GM18508 (cell line): ENCODE measurements around the gene RSPO3.

Source experiments
- ATAC-seq: cut with Tn5 transposase; IDR thresholded peaks from one replicate; pipeline ENCODE4 v1.9.1; 2021; ENCODE audit warnings: moderate number of reproducible peaks; ENCODE audit not compliant: insufficient read depth, unreplicated experiment

Gene RSPO3

DNA sequence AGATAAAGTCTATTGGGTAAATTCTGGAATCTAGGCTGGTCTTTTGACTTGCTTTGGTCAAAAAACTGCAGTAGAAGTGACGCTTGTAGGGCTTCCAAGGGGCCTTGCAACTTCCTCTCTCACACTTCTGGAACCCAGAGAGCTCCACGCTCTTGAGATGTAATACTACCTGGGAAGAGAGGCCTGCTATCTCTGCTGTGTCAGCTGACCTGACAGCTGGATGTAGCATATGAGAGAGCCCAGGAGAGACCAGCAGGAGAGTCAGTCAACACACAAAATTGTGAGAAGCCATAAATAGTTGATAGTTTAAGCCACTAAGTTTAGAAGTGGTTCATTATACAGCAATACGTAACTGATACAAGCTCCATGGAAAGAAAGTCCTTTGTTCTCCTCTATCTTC lies 7.8 kb upstream of the RSPO3 start:
- no peak for ATAC-seq

DNA sequence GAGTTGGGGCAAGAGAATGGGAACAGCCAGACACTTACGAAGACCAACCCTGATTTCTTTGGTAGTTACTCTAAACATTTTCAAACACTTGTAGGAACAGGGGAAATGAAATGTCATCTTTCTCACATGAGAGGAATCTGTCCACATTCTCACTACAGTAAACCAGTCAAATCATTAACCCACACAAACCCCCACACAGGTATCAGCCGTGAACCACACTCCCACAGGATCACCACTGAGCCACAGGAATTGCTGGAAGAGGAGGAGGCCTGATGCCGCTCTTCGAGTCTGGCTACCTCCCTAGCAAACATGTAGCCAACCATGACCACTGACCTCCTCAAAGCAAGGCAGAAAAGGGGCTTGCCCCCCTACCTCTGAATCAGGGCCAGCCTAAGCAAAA lies 6.9 kb upstream of the RSPO3 start:
- ATAC-seq = no peak

DNA sequence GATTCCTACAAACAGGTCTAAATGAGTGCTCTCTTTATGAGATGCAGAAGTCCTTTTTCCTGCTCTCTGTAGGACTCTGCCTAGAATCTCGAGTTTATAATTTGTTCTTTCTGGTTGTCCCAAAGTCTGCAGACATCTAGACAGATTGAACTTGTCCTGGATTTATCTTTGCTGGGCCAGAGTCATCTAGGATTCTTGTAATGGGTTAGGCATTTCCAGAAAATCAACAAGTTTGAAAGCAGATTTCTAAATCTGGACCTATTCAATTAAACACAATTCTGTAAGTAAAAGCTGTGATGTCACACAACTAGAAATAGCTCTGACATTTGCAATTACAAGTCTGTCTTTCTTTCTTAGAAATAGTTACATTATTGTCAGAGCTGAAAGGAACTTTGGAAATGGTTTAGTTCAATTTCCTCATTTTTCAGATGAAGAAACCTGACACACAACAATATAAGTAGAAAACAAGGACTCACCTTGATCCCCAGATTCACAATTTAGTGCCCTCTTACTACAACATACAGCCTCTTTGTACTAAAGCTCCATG lies 4.2 kb upstream of the RSPO3 start:
- no peak for ATAC-seq

DNA sequence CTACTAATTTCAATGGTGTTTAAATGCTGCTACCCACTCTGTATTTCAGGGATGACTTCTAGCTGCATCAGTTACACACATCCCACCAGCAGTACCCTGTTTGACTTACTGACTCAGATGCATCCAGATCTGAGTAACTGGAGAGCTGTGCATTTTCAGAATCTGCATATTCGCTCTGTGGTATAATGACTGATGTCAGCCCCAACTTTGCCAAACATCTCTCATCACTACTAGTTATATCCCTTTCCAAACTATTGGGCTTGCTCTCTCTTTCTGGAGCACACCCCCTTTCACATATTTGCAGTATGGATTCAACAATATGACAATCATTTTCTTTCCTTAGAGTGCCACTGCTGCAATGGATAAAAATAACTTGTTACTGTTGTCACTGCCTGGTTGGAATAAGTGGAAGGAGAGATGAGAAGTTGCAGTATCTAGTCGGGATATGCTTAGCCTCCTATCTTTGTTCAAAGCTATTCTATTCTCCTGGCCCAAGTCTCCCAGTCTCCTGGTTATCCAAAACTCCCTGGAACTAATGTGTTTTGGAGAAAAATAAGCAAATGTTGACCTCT lies 3.3 kb upstream of the RSPO3 start:
- ATAC-seq = no peak

DNA sequence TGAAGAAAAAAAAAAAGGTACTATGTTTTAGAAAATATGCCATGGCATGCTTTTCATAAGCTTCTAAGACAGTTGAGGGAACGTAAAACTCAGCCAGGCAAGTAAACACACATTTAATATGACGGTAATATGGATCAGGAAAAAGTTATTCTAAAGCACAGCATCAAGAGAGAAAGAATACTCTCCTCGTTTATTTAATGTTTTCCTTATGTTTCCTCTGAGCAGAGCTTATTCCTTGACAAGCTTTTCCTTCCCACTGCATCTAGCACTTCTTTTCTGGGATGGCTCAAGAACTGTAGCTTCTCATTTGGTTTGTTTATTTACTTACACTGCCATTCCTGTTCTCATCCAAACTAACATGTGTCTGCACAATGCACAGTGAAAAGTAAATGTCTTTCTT lies 2.7 kb upstream of the RSPO3 start:
- no peak for ATAC-seq

DNA sequence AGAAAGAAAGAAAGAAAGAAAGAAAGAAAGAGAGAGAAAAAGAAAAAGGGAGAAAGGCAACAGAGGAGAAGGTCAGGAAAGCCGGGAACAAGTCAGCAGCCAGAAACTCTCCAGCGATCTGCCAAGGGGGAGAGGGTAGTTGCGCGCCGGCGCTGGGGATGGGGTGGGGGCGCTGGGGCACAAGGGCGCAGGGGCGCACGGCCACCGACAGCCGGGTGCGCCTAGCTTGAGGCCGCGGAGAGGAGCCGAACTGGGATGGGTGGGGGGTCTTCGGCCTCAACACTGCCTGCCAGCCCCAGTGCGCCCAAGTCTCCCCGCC lies 533 bp upstream of the RSPO3 start:
- no peak for ATAC-seq

DNA sequence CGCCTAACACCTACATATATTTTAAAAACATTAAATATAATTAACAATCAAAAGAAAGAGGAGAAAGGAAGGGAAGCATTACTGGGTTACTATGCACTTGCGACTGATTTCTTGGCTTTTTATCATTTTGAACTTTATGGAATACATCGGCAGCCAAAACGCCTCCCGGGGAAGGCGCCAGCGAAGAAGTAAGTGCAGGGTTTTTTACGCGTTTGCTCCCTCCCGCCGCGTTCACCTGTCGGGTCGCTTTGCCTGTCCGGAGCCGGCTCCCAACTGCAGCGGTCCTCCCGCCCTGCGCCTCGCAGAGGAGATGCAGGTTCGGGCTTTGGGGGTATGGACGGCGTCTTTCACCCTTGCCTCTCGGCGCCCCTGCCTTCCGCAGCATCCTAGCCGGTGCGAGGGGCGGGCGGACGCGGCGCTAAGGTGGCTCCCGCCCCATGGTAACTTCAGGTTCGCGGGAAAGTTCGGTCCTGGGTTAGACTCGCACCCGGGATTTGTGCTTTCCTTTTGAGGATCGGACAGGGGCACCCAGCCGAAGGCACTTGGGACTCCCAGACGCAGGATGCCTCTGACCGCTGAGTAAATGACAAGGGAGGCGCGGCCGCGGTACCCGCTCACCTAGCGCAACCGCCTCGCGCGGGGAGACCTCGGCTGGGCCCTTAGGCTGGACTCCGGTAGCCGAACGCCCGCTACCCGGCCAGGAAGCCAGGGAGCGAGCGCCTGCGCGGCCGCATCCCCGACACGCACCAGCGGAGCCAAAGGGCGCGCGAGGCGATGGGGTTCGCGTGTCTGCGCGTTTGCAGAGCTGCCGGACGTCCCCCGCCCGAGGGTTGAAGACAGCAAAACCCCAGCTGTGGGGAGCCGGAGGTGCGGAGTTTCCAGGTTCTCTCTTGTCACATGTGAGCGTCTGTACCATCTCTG lies 891 bp downstream of the RSPO3 start:
- no peak for ATAC-seq

DNA sequence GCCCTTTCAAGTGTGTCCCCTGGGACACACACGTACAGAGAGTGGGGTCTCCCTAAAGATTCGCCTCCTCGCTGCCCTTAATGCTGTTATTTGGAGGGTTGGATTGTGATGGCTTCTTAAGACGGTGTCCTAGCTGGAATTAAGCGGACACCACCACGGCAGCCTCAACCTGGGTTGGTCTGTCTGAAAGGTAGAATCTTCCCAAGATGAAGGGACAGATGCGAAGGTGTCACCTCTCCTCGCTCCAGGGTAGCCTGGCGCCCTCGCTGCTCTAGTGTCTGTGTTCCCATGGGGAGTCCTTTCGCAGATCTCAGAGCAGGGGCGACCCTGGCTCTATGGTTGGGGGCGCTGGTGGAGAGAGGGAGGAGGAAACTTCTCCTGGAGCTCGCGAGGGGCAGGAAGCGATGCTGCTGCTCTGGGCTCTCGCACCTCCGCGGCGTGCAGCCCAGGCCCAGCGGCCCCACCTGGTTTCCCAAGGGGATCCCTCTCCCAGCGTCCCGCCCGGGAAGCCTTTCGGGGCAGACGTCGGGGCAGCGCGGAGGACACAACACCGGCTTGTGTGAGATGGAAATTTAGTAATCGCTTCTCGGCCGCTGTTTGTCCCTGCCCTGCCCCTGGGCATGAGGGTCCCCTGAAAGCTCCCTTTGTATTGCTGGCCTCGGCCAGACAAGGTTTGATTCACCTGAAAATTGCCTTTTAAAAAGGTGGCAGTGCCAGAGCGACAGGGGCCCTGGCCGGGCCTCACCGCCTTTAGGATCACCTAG lies 1.7 kb downstream of the RSPO3 start:
- ATAC-seq = no peak

DNA sequence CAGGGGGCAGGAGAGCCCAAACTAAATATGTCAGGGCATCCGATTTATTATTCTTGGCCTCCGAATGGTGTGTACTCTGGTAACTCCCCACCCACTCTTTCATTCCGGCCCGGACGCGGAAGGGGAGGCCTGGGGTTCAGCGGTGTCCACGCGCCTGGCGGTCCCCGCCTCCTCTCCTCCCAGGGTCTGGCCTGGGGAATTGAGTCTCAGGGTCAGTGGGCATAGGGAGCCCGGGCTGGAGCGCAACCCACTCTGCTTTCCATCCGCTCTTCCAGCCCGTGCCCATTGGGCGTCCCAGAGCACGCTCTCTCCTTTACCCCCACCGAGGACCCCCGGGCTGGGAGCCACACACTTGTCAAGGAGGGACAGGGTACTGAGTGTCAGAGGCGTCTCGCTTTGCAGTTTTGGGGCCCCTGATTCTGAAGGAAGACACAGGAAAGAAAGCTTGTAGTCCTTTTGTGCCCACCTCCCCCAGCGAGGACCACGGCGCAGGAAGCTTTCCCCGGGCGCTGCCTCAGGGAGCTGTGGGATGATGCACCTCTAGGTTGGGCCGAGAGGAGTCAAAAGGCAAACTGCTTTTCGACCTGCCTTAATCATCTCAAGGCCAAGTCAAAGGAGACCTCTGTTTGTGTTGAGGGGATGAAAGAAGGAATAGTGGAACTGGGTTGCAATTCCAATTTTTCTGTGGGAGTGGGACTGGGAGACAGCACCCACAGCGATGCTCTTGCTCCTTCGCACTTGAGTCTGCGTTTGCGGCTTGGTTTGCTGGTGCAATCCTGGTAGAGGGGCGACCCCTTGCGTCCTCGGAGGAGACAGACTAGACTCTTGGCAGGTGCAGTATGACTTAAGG lies 2.5 kb downstream of the RSPO3 start:
- peak; percentile 90 for ATAC-seq

DNA sequence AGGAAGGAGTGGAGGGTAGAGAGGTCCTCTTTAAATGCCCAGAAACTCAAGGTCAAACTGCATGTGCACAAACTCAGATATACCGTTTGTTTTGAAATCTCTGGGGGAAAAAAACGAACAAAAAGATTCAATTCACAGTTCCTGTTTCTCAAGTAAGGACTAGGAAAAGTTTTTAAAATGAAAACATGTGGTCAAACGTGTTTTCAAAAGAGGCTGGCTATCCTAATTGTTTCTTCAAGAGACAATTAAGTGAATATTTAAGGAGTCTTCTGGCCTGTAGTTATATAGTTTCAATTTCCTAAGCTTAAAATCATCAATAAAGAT lies 3.1 kb downstream of the RSPO3 start:
- ATAC-seq = no peak

DNA sequence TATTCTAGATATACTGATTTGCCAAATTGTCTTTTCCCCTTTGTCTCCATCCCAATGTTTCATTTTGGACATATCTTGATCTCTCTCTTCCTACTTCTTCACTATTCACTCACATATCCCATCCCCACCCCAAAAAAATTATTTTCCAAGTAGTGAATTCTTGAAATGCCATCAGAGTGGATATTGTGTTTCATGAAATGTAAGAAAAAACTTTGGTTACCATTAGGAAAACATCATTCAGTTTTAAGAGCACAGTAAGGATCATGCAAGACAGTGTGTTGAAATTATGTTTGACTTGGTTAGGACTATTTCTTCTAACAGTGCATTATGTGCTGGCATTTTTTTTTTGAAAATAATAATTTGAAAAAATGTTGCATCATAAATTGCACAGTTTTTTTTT lies 5.7 kb downstream of the RSPO3 start:
- ATAC-seq = no peak

DNA sequence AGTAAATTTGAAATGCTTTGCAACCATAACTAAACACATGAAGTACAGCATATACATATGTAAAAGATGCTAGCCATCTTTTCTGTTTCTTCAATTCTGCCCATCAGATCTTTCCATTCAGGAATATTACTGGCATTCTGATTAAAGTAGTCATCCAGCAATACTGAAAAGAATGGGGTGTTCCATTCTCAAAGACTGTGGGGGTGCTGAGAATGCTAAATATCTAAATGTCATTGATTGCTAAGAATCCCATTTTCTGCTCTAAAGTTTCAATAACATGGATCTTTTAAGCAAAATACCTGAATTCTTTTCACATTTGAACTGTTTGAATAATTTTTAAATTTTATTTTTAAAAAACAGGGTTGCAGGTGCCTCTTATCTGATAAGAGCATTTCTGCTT lies 6.2 kb downstream of the RSPO3 start:
- no peak for ATAC-seq

DNA sequence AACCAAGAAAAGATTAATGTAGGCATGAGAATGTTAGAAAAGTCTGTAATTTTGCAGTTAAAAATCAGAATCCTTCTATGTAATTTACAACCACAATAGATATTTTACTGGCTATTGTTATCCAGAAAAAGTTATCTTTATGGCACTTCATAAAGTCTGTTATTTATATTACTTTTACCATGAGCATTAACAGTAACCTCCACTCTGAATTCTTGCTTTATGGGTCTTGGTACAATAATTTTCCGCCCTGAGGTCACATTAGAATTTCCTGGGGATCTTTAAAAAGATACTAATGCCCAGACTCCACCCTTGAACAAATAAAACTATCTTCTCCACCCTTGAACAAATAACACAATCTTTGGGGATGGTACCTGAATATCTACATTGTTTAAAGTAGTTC lies 9.6 kb downstream of the RSPO3 start:
- no peak for ATAC-seq

DNA sequence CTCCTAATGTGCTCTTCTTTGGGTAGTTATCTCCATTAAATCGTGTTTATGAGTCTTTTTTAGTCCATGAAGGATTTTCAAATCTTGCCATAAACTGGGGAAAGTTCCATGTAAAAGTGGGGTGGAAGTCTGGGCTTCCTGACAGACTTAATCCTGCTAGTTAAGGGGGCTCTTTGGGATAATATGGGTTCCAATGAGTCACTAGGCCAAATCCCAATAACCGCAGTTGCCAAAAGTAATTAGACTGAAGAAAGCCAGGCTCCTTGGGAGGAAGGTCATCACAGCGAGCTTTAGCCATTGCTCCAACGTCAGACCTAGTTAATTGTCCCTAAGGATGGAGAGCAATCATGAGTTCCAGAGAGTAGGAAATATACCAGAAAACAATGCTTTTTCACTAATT lies 10.8 kb downstream of the RSPO3 start:
- no peak for ATAC-seq

DNA sequence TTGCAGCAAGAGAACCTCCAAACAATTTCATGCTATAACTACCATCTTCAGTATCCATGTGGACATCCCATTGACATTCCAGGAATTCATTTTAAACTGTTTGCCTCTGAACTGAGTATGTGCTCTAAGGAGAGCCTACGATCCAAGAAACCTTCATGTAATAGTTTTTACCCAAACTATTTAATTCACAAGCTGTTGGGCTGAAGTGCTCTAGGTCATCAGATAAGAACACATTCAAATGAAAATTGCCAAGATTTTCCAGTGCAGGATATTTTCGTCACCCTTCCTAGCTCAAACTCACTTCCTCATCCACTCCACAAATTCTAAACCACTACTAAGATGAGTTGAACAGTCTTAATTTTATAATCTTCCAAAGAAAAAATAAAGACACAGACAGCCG lies 12.8 kb downstream of the RSPO3 start:
- no peak for ATAC-seq

DNA sequence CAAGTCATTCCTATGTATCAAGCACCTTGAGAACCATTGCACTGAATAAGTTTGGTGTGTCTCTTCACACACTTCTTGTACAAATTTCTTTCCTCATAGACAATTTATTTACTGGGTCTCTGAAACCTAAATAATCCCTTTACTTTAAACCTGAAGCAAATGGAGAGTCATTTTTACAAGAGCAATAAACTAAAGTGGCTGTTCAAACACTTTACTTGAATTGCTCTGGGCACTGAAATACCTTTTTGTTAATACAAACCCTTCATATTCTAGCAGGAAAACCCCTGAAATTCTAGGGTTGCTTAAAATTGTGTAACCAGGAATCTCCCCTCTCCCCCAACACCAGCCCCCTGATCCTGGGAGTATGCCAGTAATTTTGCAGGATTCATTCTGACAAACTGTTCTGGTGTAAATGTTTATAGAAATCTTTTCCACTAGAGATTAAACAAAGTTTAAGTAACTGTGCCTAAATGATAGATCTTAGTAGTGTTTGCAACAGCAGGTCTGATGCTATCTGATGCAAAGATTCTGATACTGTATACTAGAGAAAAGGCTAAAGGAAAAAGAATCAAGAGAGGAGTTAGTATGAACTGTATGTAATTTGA lies 13.4 kb downstream of the RSPO3 start:
- ATAC-seq = no peak

DNA sequence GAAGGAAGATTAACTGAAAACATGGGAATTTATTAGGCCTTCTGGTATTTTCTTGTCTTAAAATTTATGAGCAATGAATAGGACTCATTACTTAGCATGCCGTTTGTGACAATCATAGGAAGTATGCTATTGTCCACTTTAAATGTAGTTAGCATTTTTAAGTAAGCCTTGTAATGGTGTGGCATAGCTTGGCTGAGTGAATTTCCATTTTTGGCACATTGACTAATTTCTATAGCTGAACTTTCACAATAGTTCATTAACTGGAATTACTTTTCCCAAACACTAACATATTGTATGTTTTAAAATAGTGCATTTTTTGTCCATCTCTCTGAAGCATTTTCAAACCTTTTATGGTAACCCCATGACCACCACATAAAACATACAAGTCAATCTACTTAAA lies 15.7 kb downstream of the RSPO3 start:
- no peak for ATAC-seq

DNA sequence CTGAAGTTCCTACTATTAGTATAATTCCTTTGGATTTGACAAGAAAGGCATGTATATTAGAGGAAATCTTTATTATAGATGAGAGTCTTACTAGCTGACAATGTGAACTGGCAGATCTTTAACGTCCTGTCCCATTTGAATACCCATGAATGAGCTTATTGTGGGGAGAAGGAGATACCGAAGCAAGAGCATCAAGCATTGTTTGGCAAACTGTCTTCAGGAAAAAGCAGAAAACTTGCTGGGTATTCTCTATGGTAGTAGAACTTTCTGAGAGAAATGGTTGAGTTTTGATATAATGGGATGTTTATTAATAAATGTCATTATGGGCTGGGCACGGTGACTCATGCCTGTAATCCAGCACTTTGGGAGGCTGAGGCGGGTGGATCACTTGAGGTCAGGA lies 18.3 kb downstream of the RSPO3 start:
- ATAC-seq = no peak

DNA sequence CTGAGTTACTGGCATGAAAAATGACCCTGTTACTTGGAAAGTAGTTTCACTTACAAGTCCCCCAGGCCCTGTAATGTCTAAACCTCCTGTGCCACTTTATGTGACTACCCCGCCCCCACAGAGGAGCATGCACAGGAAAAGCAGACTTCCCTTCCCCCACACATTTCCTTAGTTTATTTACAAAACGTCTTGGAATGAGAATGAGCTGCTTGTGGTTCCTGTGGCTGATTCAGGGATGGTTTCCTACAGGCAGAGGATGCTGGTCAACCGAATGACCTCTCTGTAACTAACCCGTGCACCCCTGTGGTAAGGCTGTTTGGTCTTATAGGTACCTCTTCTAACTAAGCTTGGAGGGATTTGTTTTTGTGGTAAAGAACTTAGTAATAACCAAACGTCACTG lies 28.5 kb downstream of the RSPO3 start:
- no peak for ATAC-seq

DNA sequence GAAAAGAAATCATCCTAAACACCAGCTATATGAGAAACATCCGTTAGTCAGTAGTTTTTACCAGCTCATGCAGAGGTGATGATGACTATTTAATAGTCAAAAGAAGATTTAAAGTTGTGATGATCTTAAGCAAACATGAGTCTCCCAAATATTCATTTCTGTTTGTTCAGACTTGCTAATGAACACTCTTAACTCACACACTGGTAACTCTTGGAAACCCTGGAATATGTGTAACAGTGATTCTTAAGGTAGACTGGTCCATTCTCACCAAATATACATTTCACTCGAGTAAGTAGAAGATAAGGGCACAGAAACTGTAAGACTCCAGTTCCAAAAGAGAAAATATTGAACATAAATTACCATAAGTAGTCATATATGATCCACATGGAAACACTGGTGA lies 29.1 kb downstream of the RSPO3 start:
- ATAC-seq = no peak
